Measurements from ENCODE around the gene ZNF628.

ZNF628 gene

GRCh38 chr19:55481148-55481793 lies 4.9 kb downstream of the ZNF628 start:
- TF ChIP-seq, protein P1, sequence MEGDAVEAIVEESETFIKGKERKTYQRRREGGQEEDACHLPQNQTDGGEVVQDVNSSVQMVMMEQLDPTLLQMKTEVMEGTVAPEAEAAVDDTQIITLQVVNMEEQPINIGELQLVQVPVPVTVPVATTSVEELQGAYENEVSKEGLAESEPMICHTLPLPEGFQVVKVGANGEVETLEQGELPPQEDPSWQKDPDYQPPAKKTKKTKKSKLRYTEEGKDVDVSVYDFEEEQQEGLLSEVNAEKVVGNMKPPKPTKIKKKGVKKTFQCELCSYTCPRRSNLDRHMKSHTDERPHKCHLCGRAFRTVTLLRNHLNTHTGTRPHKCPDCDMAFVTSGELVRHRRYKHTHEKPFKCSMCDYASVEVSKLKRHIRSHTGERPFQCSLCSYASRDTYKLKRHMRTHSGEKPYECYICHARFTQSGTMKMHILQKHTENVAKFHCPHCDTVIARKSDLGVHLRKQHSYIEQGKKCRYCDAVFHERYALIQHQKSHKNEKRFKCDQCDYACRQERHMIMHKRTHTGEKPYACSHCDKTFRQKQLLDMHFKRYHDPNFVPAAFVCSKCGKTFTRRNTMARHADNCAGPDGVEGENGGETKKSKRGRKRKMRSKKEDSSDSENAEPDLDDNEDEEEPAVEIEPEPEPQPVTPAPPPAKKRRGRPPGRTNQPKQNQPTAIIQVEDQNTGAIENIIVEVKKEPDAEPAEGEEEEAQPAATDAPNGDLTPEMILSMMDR (IDR thresholded peaks at IDR 0.05) = no peak

- TF ChIP-seq, protein P1 (IDR thresholded peaks at IDR 0.05) = no peak
Observed at GRCh38 chr19:55481794-55482155, 5.4 kb downstream of the ZNF628 start.

GRCh38 chr19:55482156-55482961 lies 5.9 kb downstream of the ZNF628 start:
- TF ChIP-seq, protein P1 (IDR thresholded peaks at IDR 0.05) = no peak

GRCh38 chr19:55482967-55483705 lies 6.7 kb downstream of the ZNF628 start:
- TF ChIP-seq, protein P1 (IDR thresholded peaks at IDR 0.05) = no peak

GRCh38 chr19:55483706-55484592 lies 7.5 kb downstream of the ZNF628 start:
- TF ChIP-seq, protein P1 (IDR thresholded peaks at IDR 0.05) = no peak

DNA sequence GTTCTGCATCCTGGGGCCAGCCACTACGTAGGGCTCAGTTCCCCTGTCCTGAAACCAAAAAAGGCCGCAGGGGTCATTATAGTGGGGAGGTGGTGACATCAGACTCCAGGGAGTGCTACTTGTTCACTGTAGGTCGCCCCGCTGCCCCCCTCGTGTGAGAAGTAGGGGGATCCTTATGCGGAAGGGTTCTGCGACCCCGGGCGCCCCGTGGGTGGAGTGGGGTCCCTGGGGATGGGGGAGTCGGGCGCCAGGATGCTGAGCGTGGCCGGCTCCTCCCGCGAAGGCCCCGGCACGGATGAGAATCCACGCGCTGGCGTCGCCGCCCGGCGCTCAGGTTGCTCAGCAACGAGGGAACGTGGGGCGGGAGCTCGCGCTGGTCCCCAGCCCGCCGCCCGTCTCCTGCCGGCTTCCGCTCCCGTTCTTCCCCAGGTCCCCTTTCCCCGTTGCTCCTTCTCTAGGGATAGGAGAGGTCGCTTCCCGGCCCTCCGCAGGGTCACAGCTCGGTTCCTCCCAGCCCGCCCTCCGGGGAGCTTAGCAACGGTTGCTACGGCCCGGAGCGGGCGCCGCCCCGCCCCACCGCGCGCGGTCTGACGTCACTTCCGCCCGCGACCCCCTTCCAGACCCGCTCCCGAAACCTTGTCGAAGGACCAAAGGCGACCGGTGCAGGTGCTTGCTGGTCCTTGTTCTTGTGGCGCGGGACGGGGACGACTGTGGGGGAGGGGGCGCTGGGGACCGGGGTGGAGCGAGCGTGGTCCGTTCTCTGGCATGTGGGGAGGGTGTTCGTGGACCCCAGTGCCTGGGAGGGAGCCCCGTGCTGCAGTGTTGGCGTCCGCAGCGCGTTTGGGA lies 8.4 kb downstream of the ZNF628 start, which contains the start of gene NAT14:
TSS of gene NAT14 (plus strand) at position 596 of the 846 bp plus-strand sequence. CDS start 521 bp downstream, outside the sequence.
- TF ChIP-seq, protein P1 (IDR thresholded peaks at IDR 0.05) = no peak

Measured in LNCAP (cell line).